Measurements from ENCODE around the gene CELF2.

CELF2 gene

GRCh38 chr10:11009471-11010308 is 8.0 kb upstream of the CELF2 start:
- no peak overlapping the region for H3K4me3 ChIP-seq (ENCODE audit: low read depth, low read length)
- peaks cover 11% of the 10 kb centered on the region for H3K4me1 ChIP-seq (ENCODE audit: control insufficient read depth, insufficient read depth, low read length)
- H3K9me3 ChIP-seq (ENCODE audit: control insufficient read depth, insufficient read depth, low read depth, low read length): no peaks in the 10 kb centered on the region
- no peak overlapping the region for H3K27ac ChIP-seq (ENCODE audit: extremely low read depth, low read depth, low read length)
- no peaks in the 10 kb centered on the region for H3K36me3 ChIP-seq (ENCODE audit: control insufficient read depth in 2 of 2, insufficient read depth in 1 of 2, low read length in 2 of 2)
- no peak for TF ChIP-seq ZNF391 (tag by site-specific recombination; IDR thresholded peaks at IDR 0.05; ENCODE audit: borderline replicate concordance, low read depth)
- TF ChIP-seq YY1 (tag by site-specific recombination; IDR thresholded peaks at IDR 0.05): no peak
- no peak for TF ChIP-seq ZNF37A (tag by site-specific recombination; IDR thresholded peaks at IDR 0.05)
- TF ChIP-seq ZNF23 (tag by site-specific recombination; IDR thresholded peaks at IDR 0.05; ENCODE audit: borderline replicate concordance): no peak
- TF ChIP-seq ZNF792 (tag by site-specific recombination; IDR thresholded peaks at IDR 0.05): no peak
- TF ChIP-seq ZNF174 (tag by site-specific recombination; IDR thresholded peaks at IDR 0.05): no peak
- no peak for TF ChIP-seq ZFP41 (tag by site-specific recombination; IDR thresholded peaks at IDR 0.05; ENCODE audit: borderline replicate concordance)
- no peak for TF ChIP-seq ZNF449 (tag by site-specific recombination; IDR thresholded peaks at IDR 0.05)
- TF ChIP-seq ZNF530 (tag by site-specific recombination; IDR thresholded peaks at IDR 0.05; ENCODE audit: low read depth): no peak
- TF ChIP-seq ZNF600 (tag by site-specific recombination; IDR thresholded peaks at IDR 0.05): no peak
- TF ChIP-seq KLF16 (tag by site-specific recombination; IDR thresholded peaks at IDR 0.05): no peak
- no peak for TF ChIP-seq REST (tag by site-specific recombination; IDR thresholded peaks at IDR 0.05)
- no peak for TF ChIP-seq ZNF184 (tag by site-specific recombination; IDR thresholded peaks at IDR 0.05)
- no peak for TF ChIP-seq FEZF1 (tag by site-specific recombination; IDR thresholded peaks at IDR 0.05)
- TF ChIP-seq OSR2 (tag by site-specific recombination; IDR thresholded peaks at IDR 0.05): no peak
- TF ChIP-seq ZNF433 (tag by site-specific recombination; IDR thresholded peaks at IDR 0.05; ENCODE audit: low read depth): no peak
- ChIA-PET CTCF (no interaction called here), POLR2A (interaction anchor here (0.6 kb wide), 1 partner anchor 250 kb away, joined by 3 read pairs; no protein-coding TSS in a partner anchor)

- CTCF ChIA-PET: no interaction called here
- POLR2A ChIA-PET: no interaction called here
- Histone ChIP-seq H3K27ac (ENCODE audit: extremely low read depth, low read depth, low read length) (no peak overlapping the region), H3K36me3 (ENCODE audit: control insufficient read depth in 2 of 2, insufficient read depth in 1 of 2, low read length in 2 of 2) (no peaks in the 10 kb centered on the region), H3K4me3 (ENCODE audit: low read depth, low read length) (no peak overlapping the region), H3K9me3 (ENCODE audit: control insufficient read depth, insufficient read depth, low read depth, low read length) (no peaks in the 10 kb centered on the region), H3K4me1 (ENCODE audit: control insufficient read depth, insufficient read depth, low read length) (peaks cover 19% of the 10 kb centered on the region)
- TF ChIP-seq ZSCAN30 (tag by site-specific recombination; IDR thresholded peaks at IDR 0.05) (no peak), KLF16 (tag by site-specific recombination; IDR thresholded peaks at IDR 0.05) (no peak), KLF7 (tag by site-specific recombination; IDR thresholded peaks at IDR 0.05; ENCODE audit: borderline replicate concordance) (no peak), SP2 (tag by site-specific recombination; IDR thresholded peaks at IDR 0.05) (no peak), ZBTB49 (tag by site-specific recombination; IDR thresholded peaks at IDR 0.05; ENCODE audit: low read depth) (no peak), ZNF768 (tag by site-specific recombination; IDR thresholded peaks at IDR 0.05) (no peak), SETDB1 (IDR thresholded peaks at IDR 0.05; ENCODE audit: insufficient read length, low read length) (no peak), ZNF585B (tag by site-specific recombination; IDR thresholded peaks at IDR 0.05) (no peak), HOXA7 (CRISPR knock-in tag; IDR thresholded peaks at IDR 0.05; ENCODE audit: borderline replicate concordance) (no peak), KLF1 (tag by site-specific recombination; IDR thresholded peaks at IDR 0.05) (no peak)
These were observed 7.1 kb upstream of the CELF2 start for GRCh38 chr10:11010582-11010981.
